HCT116 (cell line): ENCODE measurements around the gene FAM227B. TPM values are rescaled to one million over a fixed set of nuclear protein-coding genes. Genes with fewer than 3 reads are reported as not detected.

Source experiments
- ATAC-seq: fragments of 200-7000 bp; cut with Tn5 transposase; 2 replicates; pipeline ENCODE4 v1.9.1; 2020; ENCODE audit warnings: mild to moderate bottlenecking, moderate library complexity
- BruUV-seq: library from RNA; stranded (reverse); fragments of 400-500 nt; replicated peaks from 2 replicates; lab custom pipeline; 2021; lab: Mats Ljungman, UMichigan
- CTCF ChIA-PET: fragments of 300-600 bp; sonication (Branson Sonifier 250); formaldehyde crosslinking; loops from one replicate; lab custom pipeline; 2021; ENCODE audit warnings: antibody characterized with exemption; lab: Charles Lee
- POLR2A ChIA-PET: fragments of 300-600, 350-600 bp; sonication (Branson Sonifier 250); formaldehyde crosslinking; loops from one replicate; lab custom pipeline; 2021; ENCODE audit warnings: antibody characterized with exemption; lab: Charles Lee
- RAD21 ChIA-PET, 2 experiments: fragments of 300-600 bp; sonication (Branson Sonifier 250); formaldehyde crosslinking; loops; one replicate each; lab custom pipeline; 2023; ENCODE audit warnings: low total read pairs in 2 of 2; ENCODE audit not compliant: uncharacterized antibody in 2 of 2, unreplicated experiment in 2 of 2, low non-redundant PET in 1 of 2; lab: Charles Lee
- DNase-seq: peaks from one replicate; pipeline ENCODE4 v3.0.0-alpha.2; 2010; ENCODE audit warnings: low read depth, low spot score
- H2AFZ ChIP-seq: fragments of 200-600 bp; shearing (Covaris generic), sonication (generic); 2 replicates; pipeline ENCODE4 v1.6.1; 2017; ENCODE audit warnings: low read depth, mixed run types, mixed read lengths, antibody characterized with exemption, low read length; ENCODE audit not compliant: poor library complexity, severe bottlenecking
- H3K27ac ChIP-seq: 2 replicates; pipeline ENCODE4 v1.5.1; 2012; ENCODE audit warnings: low read depth, low read length
- H3K27me3 ChIP-seq: fragments of 200-600 bp; sonication (generic); 2 replicates; pipeline ENCODE4 v1.6.1; 2016; ENCODE audit warnings: mixed run types, low read length, mixed read lengths; ENCODE audit not compliant: insufficient read depth
- H3K36me3 ChIP-seq, 2 experiments: fragments of 200-500 bp in 1 of 2; fragments of 200-600 bp in 1 of 2; sonication (Bioruptor generic) in 1 of 2; sonication (generic) in 1 of 2; 2 replicates each; pipeline versions ENCODE4 v1.5.1 to v1.6.1; 2014 to 2016; ENCODE audit warnings: low read length in 2 of 2, inconsistent platforms in 1 of 2, mixed read lengths in 1 of 2, mixed run types in 1 of 2; ENCODE audit not compliant: insufficient read depth in 2 of 2, control insufficient read depth in 1 of 2
- H3K4me1 ChIP-seq, 2 experiments: fragments of 200-600 bp in 1 of 2; sonication (generic) in 1 of 2; 2 replicates each; pipeline versions ENCODE4 v1.5.1 to v1.6.1; 2012 to 2017; ENCODE audit warnings: low read length in 2 of 2, inconsistent platforms in 1 of 2, mild to moderate bottlenecking in 1 of 2, mixed read lengths in 1 of 2, mixed run types in 1 of 2, moderate library complexity in 1 of 2; ENCODE audit not compliant: insufficient read depth in 2 of 2, control insufficient read depth in 1 of 2
- H3K4me2 ChIP-seq: fragments of 200-600 bp; sonication (generic); 2 replicates; pipeline ENCODE4 v1.6.1; 2017; ENCODE audit warnings: mixed run types, low read length, mixed read lengths
- H3K4me3 ChIP-seq, 2 experiments: fragments of 200-600 bp in 1 of 2; sonication (generic) in 1 of 2; replicated peaks in 1 of 2; 2 replicates each; pipeline ENCODE4 v1.5.1; 2011 to 2016; ENCODE audit warnings: low read length in 2 of 2, control low read depth in 1 of 2, low read depth in 1 of 2, mild to moderate bottlenecking in 1 of 2, mixed read lengths in 1 of 2, mixed run types in 1 of 2
- H3K79me2 ChIP-seq: fragments of 200-600 bp; sonication (generic); 2 replicates; pipeline ENCODE4 v1.6.1; 2017; ENCODE audit warnings: mild to moderate bottlenecking, mixed run types, low read length, moderate library complexity, mixed read lengths; ENCODE audit not compliant: insufficient read depth
- H3K9ac ChIP-seq: fragments of 200-600 bp; sonication (generic); 2 replicates; pipeline ENCODE4 v1.6.1; 2016; ENCODE audit warnings: low read length, mixed read lengths
- H3K9me2 ChIP-seq: fragments of 200-600 bp; sonication (generic), shearing (Covaris generic); 2 replicates; pipeline ENCODE4 v1.6.1; 2017; ENCODE audit warnings: mixed run types, mild to moderate bottlenecking, moderate library complexity; ENCODE audit not compliant: insufficient read depth
- H3K9me3 ChIP-seq, 2 experiments: fragments of 200-500 bp in 1 of 2; fragments of 200-600 bp in 1 of 2; sonication (Bioruptor generic) in 1 of 2; sonication (generic) in 1 of 2; 2 replicates each; pipeline ENCODE4 v1.6.1; 2014 to 2017; ENCODE audit warnings: low read length in 2 of 2, mixed read lengths in 2 of 2, inconsistent platforms in 1 of 2, low read depth in 1 of 2, mild to moderate bottlenecking in 1 of 2, mixed run types in 1 of 2, moderate library complexity in 1 of 2; ENCODE audit not compliant: control insufficient read depth in 1 of 2, insufficient read depth in 1 of 2
- H4K20me1 ChIP-seq: fragments of 200-600 bp; sonication (generic), shearing (Covaris generic); 2 replicates; pipeline ENCODE4 v1.6.1; 2017; ENCODE audit warnings: mixed run types, mild to moderate bottlenecking, moderate library complexity; ENCODE audit not compliant: insufficient read depth
- FOSL1 ChIP-seq: IDR thresholded peaks from 2 replicates; pipeline ENCODE4 v1.6.1; 2012; ENCODE audit warnings: low read depth
- REST ChIP-seq: IDR thresholded peaks from 2 replicates; pipeline ENCODE4 v1.6.1; 2012; ENCODE audit warnings: low read depth
- SRF ChIP-seq: IDR thresholded peaks from 2 replicates; pipeline ENCODE4 v1.6.1; 2012; ENCODE audit warnings: low read depth
- YY1 ChIP-seq: IDR thresholded peaks from 2 replicates; pipeline ENCODE4 v1.6.1; 2011; ENCODE audit warnings: low read length, low read depth, moderate library complexity, mild to moderate bottlenecking; ENCODE audit not compliant: insufficient replicate concordance; ENCODE audit errors: extremely low read depth
- ZNF274 ChIP-seq: fragments of 200-500 bp; sonication (Bioruptor generic); IDR thresholded peaks from 2 replicates; pipeline ENCODE4 v1.6.1; 2014; ENCODE audit warnings: mild to moderate bottlenecking, low read depth, low read length, inconsistent platforms
- intact Hi-C: fragments of 100-400 bp; cut with micrococcal nuclease; formaldehyde crosslinking; loops from 2 replicates; pipeline ENCODE4 v1.10.0; 2022
- total RNA-seq: library from RNA; stranded (reverse); gene quantifications from one replicate; pipeline ENCODE4 v1.2.1, GENCODE V29; 2021; ENCODE audit not compliant: unreplicated experiment

The FAM227B gene
- total RNA-seq, 1 experiment from 2014 or later, result 6.9 TPM

GRCh38 chr15:49315391-49315823 lies 305.2 kb downstream of the FAM227B start:
- no peak overlapping the region for H3K9ac ChIP-seq
- ATAC-seq, result no peak
- H3K9me2 ChIP-seq, result no peaks in the 10 kb centered on the region
- ChIA-PET RAD21 (no interaction called here), POLR2A (no interaction called here), CTCF (no interaction called here)
- no peak overlapping the region for H2AFZ ChIP-seq
- no peaks in the 10 kb centered on the region for H3K36me3 ChIP-seq
- no peaks in the 10 kb centered on the region for H3K27me3 ChIP-seq
- TF ChIP-seq REST (no peak), ZNF274 (no peak), YY1 (no peak)
- no peak overlapping the region for H3K4me2 ChIP-seq
- H3K4me1 ChIP-seq, result no peaks in the 10 kb centered on the region
- no TSS peak for BruUV-seq
- no peaks in the 10 kb centered on the region for H3K9me3 ChIP-seq
- no peaks in the 10 kb centered on the region for H3K79me2 ChIP-seq
- DNase-seq, result no peak
- H3K27ac ChIP-seq, result no peak overlapping the region
- intact Hi-C loops, result no loop called here
- no peaks in the 10 kb centered on the region for H4K20me1 ChIP-seq
- H3K4me3 ChIP-seq, result no peak overlapping the region

GRCh38 chr15:49314716-49315115 lies 305.9 kb downstream of the FAM227B start:
- no peak for TF ChIP-seq FOSL1
- no peak for TF ChIP-seq SRF
- no peak overlapping the region for H3K4me2 ChIP-seq
- RAD21 ChIA-PET, result no interaction called here
- CTCF ChIA-PET, result no interaction called here
- H3K4me1 ChIP-seq, result no peaks in the 10 kb centered on the region
- no peak for DNase-seq
- H2AFZ ChIP-seq, result no peak overlapping the region
- no peak for ATAC-seq
- H3K79me2 ChIP-seq, result no peaks in the 10 kb centered on the region
- no peaks in the 10 kb centered on the region for H3K27me3 ChIP-seq
- H3K36me3 ChIP-seq, result no peaks in the 10 kb centered on the region
- POLR2A ChIA-PET, result no interaction called here
- no peak overlapping the region for H3K9ac ChIP-seq
- H3K27ac ChIP-seq, result no peak overlapping the region
- BruUV-seq, result no TSS peak
- intact Hi-C loops, result no loop called here
- H3K4me3 ChIP-seq, result no peak overlapping the region
- H3K9me3 ChIP-seq, result no peaks in the 10 kb centered on the region
- H3K9me2 ChIP-seq, result no peaks in the 10 kb centered on the region
- no peaks in the 10 kb centered on the region for H4K20me1 ChIP-seq
